Uterus (tissue), 4 donors: ENCODE results near the gene TSEN54. TPM values are rescaled to one million over a fixed set of nuclear protein-coding genes. Genes with fewer than 3 reads are reported as not detected.
"Not testable (repeated sequence)": the region's sequence is repeated elsewhere in the genome, so short reads cannot be mapped to it uniquely, and the experiment has no call there.

Experiments
- DNase-seq, 2 donors: peaks; one replicate each; pipeline ENCODE4 v3.0.0-alpha.2; 2019 to 2020
- H3K27ac ChIP-seq, 2 donors: fragments of 200-600 bp; sonication (generic); 1 replicate in 1 of 2; 2 replicates in 1 of 2; pipeline ENCODE4 v1.5.1; 2016 to 2018
- H3K27me3 ChIP-seq, 2 donors: fragments of 200-600 bp; sonication (generic); one replicate each; pipeline ENCODE4 v1.5.1; 2018 to 2019; ENCODE audit warnings: control low read depth in 1 of 2
- H3K36me3 ChIP-seq, 2 donors: fragments of 200-600 bp; sonication (generic); one replicate each; pipeline ENCODE4 v1.5.1; 2019; ENCODE audit warnings: control low read depth in 1 of 2
- H3K4me1 ChIP-seq, 2 donors: fragments of 200-600 bp; sonication (generic); one replicate each; pipeline ENCODE4 v1.5.1; 2018 to 2019; ENCODE audit warnings: control low read depth in 1 of 2
- H3K4me3 ChIP-seq, 2 donors: fragments of 200-600 bp; sonication (generic); 1 replicate in 1 of 2; 2 replicates in 1 of 2; pipeline ENCODE4 v1.5.1; 2018 to 2019; ENCODE audit warnings: mild to moderate bottlenecking in 1 of 2
- H3K9me3 ChIP-seq, 2 donors: fragments of 200-600 bp; sonication (generic); one replicate each; pipeline ENCODE4 v1.5.1; 2019; ENCODE audit warnings: control low read depth in 1 of 2
- CTCF ChIP-seq, 4 experiments: fragments of 200-600 bp in 2 of 4; fragments of 450-650 bp in 2 of 4; sonication (generic) in 2 of 4; IDR thresholded peaks; one replicate each; pipeline ENCODE4 v1.5.1; 2016 to 2019; ENCODE audit warnings: antibody characterized with exemption in 4 of 4, mild to moderate bottlenecking in 2 of 4, moderate library complexity in 1 of 4
- POLR2A ChIP-seq, 2 donors: fragments of 450-650 bp; IDR thresholded peaks; one replicate each; pipeline ENCODE4 v1.6.1; 2016; ENCODE audit warnings: antibody characterized with exemption in 2 of 2, mild to moderate bottlenecking in 1 of 2, moderate library complexity in 1 of 2
- intact Hi-C: fragments of 100-400 bp; cut with DNase I; formaldehyde crosslinking; loops from one replicate; pipeline ENCODE4 v1.15.1; 2023; ENCODE audit warnings: low total_unique reads
- total RNA-seq, 4 donors: library from RNA; depleted of rRNA in 3 of 4; stranded (reverse); fragments of >200 nt in 3 of 4; gene quantifications; one replicate each; pipeline versions ENCODE4 v1.1.0 to v1.2.4, GENCODE V29; 2014 to 2023
- donor health status: DM: yes; HTN: yes; CAD: no.

The TSEN54 gene
- total RNA-seq, 4 donors from 2014 or later: 17.4 to 102 (median 20.6) TPM

- no peak for TF ChIP-seq CTCF (IDR thresholded peaks at IDR 0.05)
- TF ChIP-seq POLR2A (IDR thresholded peaks at IDR 0.05): no peak
- intact Hi-C loops: no loop called here
- H3K36me3 ChIP-seq: no peaks in the 10 kb centered on the region
- peaks cover 8 to 21% of the 10 kb centered on the region in 2 donors for H3K4me1 ChIP-seq
- DNase-seq: no peak
- no peaks in the 10 kb centered on the region for H3K9me3 ChIP-seq
- peak overlapping the region; percentile 68 to 82 for H3K27ac ChIP-seq
- H3K4me3 ChIP-seq: no peak overlapping the region
- no peaks in the 10 kb centered on the region for H3K27me3 ChIP-seq
Observed at GRCh38 chr17:75476752-75477489, 39.4 kb upstream of the TSEN54 start.

GRCh38 chr17:75477490-75477862 is 38.9 kb upstream of the TSEN54 start:
- intact Hi-C loops: not testable (repeated sequence)

GRCh38 chr17:75478508-75478907 is 37.8 kb upstream of the TSEN54 start:
- no peak for TF ChIP-seq POLR2A (IDR thresholded peaks at IDR 0.05)
- TF ChIP-seq CTCF (IDR thresholded peaks at IDR 0.05): no peak
- Histone ChIP-seq H3K36me3 (no peaks in the 10 kb centered on the region), H3K4me1 (peaks cover 8 to 21% of the 10 kb centered on the region in 2 donors), H3K27ac (no peak overlapping the region), H3K27me3 (no peaks in the 10 kb centered on the region), H3K9me3 (no peaks in the 10 kb centered on the region), H3K4me3 (no peak overlapping the region)
- intact Hi-C loops: no loop called here
- DNase-seq: no peak

More at GRCh38 chr17:75477490-75477862, 38.9 kb upstream of the TSEN54 start:
- not testable (repeated sequence) for H3K36me3 ChIP-seq, H3K27me3 ChIP-seq, H3K4me3 ChIP-seq, H3K9me3 ChIP-seq, DNase-seq
- Histone ChIP-seq H3K27ac (peak overlapping the region; percentile 68 to 82), H3K4me1 (peaks cover 8 to 21% of the 10 kb centered on the region in 2 donors)

- no peak overlapping the region for H3K27ac ChIP-seq
- TF ChIP-seq CTCF (IDR thresholded peaks at IDR 0.05) (no peak), POLR2A (IDR thresholded peaks at IDR 0.05) (no peak)
Observed at GRCh38 chr17:75480281-75480680, 36.0 kb upstream of the TSEN54 start.

GRCh38 chr17:75481194-75482068 is 34.9 kb upstream of the TSEN54 start:
- peaks cover 8% of the 10 kb centered on the region in 2 donors for H3K4me1 ChIP-seq

More at GRCh38 chr17:75480281-75480680, 36.0 kb upstream of the TSEN54 start:
- intact Hi-C loops: no loop called here
- Histone ChIP-seq H3K4me3 (no peak overlapping the region), H3K36me3 (no peaks in the 10 kb centered on the region), H3K4me1 (peaks cover 8 to 20% of the 10 kb centered on the region in 2 donors), H3K27me3 (no peaks in the 10 kb centered on the region), H3K9me3 (no peaks in the 10 kb centered on the region)
- no peak for DNase-seq

More at GRCh38 chr17:75481194-75482068, 34.9 kb upstream of the TSEN54 start:
- Histone ChIP-seq H3K27ac (no peak overlapping the region), H3K9me3 (no peaks in the 10 kb centered on the region), H3K36me3 (no peaks in the 10 kb centered on the region), H3K4me3 (no peak overlapping the region), H3K27me3 (no peaks in the 10 kb centered on the region)
- no peak for DNase-seq
- no peak for TF ChIP-seq CTCF (IDR thresholded peaks at IDR 0.05)
- no peak for TF ChIP-seq POLR2A (IDR thresholded peaks at IDR 0.05)
- intact Hi-C loops: no loop called here
